ENCODE measurements around the gene EIF4EBP3.
A peak's percentile ranks its signal among the peaks of the same experiment; 100 is the strongest.

The EIF4EBP3 gene

DNA sequence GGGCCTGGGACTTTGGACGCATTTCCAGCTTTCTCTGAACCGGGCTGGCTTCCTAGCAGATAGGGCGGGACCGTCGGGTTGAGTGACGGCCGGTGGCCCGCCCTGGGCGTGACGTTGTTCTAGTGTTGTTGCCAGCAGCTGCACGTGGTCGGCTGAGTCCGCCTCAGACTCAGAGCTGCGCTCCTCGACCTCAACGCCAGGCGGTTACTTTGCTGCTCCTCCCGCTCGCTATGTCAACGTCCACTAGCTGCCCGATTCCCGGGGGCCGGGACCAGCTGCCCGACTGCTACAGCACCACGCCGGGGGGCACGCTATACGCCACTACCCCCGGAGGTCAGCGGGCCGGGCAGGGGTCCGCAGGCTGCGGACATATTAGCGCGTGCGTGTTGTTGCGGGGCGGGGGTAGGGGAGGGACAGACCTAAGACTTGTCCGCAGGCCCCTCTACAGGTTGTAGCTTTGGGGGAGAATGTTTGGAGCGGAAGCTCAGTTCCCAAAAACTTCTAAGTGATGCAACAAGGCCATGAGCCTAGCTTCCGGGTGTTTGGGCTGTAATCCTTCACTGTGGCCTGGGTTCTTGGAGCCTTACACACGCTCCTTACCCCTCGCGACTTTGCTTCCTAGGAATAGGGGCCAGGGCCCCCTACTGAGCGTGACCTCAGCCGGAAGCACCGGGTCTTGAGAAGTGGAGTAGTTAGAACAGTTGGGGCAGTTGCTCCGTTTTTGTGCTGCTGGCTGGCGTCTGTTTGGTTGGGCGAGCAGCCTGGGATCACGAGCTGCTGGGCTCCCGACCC lies at the start of gene EIF4EBP3:
EIF4EBP3 (plus strand) TSS at position 155 of the 792 bp plus-strand sequence; CDS start at position 231, 76 bp downstream.
- peak; percentile 78 to 83 for DNase-seq

DNA sequence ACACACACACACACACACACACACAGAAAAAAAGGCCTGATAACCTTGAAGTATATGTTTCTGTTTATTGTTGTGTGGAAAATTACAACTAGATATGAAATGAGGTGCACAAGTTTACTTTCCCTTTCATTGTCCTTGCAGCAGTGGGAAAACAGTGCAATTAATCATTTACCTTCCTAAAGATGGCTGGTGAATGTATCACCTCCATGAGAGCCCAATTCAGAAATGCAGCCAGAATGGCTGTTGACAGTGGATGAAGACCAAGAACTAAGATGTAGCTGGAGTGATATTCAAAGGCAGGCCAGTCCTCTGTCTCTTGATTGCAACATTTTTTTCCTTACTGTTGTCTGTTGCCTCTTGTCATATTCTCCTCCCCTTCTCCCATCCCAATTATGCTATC lies 49.6 kb upstream of the EIF4EBP3 start:
- no peak for DNase-seq

GRCh38 chr5:140498591-140498990 lies 48.9 kb upstream of the EIF4EBP3 start:
- DNase-seq, result no peak

DNA sequence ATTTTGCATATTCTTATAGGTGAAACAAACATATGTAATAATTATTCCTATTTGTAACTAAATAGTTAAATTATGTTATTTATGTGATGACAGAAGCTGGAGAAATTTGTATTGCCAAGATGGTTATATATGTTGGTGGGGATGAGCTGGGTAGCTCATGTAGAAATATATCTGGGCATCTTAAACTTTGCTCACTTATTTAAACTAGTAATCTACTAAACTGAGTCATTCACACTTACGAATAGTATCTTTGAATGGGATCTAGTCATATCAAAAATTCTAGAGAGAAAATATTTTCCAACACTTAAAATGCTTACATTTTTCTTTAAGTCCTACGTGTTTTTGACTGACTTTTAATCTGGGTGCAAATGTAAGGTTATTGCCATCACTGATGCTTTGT lies 44.6 kb upstream of the EIF4EBP3 start:
- DNase-seq, result no peak

GRCh38 chr5:140509898-140510297 lies 37.6 kb upstream of the EIF4EBP3 start:
- DNase-seq, result no peak

DNA sequence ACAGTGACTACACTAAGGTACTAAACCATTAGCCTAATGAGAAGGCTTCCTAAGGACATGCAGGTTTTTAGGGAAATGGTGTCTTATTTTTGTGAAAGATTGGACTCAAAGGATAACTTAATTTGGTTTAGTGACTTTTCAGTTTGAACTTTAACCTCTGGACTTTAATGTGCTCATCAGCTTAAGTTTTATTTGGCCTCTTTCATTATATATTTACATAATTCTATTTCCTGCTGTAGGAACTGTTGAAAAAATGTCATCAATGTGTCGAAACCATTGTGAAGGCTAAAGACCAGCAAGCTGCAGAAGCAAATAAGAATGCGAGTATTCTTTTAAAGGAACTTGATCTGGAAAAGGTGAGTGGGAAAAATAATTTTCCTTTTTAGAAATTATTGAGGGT lies 34.3 kb upstream of the EIF4EBP3 start:
- DNase-seq, result no peak

GRCh38 chr5:140524003-140524402 lies 23.5 kb upstream of the EIF4EBP3 start:
- DNase-seq, result no peak

DNA sequence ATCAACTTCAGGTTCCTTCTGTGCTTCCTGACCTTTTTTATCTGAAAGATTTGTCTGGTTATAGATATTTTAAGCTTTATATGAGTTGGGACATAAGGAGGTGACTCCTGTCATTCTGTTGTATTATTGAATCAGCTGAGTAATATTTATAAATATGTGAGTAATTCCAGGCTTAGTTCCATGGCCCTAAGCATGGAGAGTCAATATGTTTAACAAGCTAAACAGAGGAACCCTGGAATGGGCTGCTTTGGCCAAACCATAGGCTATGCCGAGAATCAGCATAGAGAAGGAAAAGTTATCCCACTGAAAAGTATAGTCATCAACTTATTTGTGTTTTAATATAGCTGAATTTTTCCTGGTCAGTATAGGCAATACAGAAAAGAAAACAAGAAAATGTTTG lies 7.2 kb upstream of the EIF4EBP3 start:
- DNase-seq, result no peak

GRCh38 chr5:140542972-140543371 lies 4.5 kb upstream of the EIF4EBP3 start:
- DNase-seq, result no peak

GRCh38 chr5:140544986-140545385 lies 2.5 kb upstream of the EIF4EBP3 start:
- DNase-seq, result no peak

DNA sequence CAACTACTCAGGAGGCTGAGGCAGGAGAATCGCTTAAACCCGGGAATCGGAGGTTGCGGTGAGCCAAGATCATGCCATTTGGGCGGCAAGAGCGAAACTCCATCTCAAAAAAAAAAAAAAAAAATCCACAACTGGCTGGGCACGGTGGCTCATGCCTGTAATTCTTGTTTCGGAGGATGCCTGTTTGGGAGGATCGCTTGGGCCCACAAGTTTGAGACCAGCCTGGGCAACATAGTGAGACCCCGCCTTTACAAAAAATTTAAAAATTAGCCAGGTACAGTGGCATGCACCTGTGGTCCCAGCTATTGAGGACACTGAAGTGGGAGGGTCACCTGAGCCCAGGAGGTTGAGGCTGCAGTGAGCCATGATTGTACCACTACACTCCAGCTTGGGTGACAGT lies 1.9 kb upstream of the EIF4EBP3 start:
- DNase-seq, result no peak

GRCh38 chr5:140546851-140547507 lies 483 bp upstream of the EIF4EBP3 start:
- no peak for DNase-seq

DNA sequence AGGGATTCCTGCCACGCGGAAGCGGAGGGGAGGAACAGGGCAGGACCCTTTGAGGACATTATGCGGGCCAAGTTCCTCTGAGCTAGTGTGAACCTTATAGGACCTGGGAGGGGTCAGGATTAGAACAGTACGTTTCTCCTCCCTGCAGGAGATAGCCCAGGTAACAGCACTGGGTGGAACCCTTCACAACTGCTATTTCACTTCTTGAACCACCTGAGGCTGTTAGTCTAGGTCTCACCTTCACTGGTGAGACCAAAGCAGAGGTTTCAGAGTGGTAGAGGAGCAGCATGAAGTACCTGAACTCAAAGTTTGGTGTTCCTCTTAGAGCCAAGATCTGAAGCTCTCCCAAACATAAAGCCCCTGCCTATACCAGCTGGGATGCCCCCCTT lies 832 bp downstream of the EIF4EBP3 start:
- DNase-seq, result no peak

DNA sequence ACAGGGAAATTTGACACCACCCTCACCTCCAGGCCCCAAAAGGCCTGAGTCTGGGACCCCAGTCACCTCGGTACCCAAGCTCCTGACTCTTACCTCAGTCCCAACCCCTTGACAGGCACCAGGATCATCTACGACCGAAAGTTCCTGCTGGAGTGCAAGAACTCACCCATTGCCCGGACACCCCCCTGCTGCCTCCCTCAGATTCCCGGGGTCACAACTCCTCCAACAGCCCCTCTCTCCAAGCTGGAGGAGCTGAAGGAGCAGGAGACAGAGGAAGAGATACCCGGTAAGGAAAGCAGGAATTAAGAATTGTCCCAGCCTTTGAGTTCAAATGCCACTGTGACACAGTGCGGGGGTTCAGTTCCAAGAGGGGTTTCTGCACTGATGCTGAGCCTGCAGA lies 1.3 kb downstream of the EIF4EBP3 start:
- no peak for DNase-seq

- peak in 1 of 2 donors; percentile 80 for DNase-seq
Measured at GRCh38 chr5:140549237-140550144, 2.0 kb downstream of the EIF4EBP3 start.

DNA sequence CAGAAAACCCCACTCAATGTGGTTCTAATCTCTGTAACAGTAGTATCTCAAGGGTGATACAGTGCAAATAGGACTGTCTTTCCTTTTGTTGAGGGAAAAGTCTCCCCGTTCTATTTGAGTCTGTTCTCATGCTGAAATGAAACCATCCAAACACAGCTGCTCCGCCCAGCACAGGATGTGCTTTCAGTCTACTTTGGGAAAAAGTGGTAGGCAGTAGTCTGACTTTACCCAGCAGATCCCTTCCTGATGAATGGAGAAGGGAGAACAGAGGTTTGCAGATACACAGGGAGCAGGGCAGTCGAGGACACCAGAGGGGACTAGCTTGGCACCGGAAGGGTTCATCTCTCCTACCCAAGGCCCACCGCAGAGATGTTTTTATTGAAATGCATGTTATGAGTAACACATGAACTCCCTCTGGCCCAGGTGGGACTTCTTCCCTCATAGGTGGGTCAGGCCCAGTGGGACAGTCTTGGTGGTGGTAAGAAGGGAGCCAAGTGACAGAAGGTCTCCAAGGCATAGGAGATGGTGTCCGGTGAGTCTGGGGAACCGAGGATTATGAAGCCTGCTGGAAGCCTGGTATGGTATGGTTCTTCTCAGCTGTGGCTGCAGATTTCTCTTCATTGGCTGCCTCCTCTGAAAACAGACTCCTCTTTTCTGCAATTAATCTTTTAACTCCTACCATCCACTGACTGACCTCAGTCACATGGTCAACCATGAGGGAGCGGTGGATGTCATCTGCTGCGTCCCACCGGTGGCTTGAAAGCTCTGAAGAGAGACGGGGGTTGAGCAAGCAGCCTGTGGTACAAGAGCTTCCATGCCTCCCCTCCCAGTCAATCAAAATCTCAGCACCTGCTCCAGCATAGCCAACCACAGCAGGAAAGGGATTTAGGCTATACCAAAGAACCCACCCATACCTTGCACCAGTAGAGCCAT lies 3.0 kb downstream of the EIF4EBP3 start:
- DNase-seq, result no peak

GRCh38 chr5:140551872-140552271 lies 4.4 kb downstream of the EIF4EBP3 start:
- no peak for DNase-seq

GRCh38 chr5:140553657-140554056 lies 6.2 kb downstream of the EIF4EBP3 start:
- DNase-seq, result peak in 1 of 2 donors; percentile 34

GRCh38 chr5:140554454-140554853 lies 7.0 kb downstream of the EIF4EBP3 start:
- DNase-seq, result no peak

DNA sequence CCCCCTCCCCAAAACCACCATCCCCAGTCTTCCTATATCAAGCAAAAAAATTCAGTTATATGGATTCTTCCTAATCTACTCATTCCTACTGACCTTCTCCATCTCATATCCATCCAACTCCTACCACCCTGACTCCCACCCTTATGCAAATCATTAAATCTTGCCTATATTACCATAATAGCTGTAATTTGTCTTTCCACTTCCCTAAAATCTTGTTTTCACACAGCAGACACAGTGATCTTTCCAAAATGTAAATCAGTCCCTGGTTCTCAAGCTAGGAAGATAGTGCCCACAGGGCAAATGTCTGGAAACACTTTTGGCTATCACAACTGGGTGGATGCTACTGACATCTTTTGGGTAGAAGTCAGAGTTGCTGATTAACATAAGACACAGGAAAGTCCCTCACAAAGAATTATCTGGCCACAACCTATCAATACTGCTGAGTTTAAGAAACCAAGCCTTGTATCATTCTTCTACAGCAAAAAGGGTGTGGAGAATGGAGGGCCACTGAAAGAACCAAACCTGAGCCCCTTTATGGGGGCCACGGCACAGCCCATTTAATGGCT lies 8.4 kb downstream of the EIF4EBP3 start:
- DNase-seq, result no peak

GRCh38 chr5:140556438-140556837 lies 9.0 kb downstream of the EIF4EBP3 start:
- DNase-seq, result peak in 1 of 2 donors; percentile 38
